T-helper 2 cell treated with Interferon-gamma antibody and Interleukin-4, amounts not matched to agents 5 μg/mL and 100 μg/mL, for 36 hours (primary cell): ENCODE data around the gene TAF3.

Experiments
- DNase-seq: peaks from one replicate; pipeline ENCODE4 v3.0.0; 2021; ENCODE audit warnings: low spot score
- H3K27ac Mint-ChIP-seq: one replicate; pipeline ENCODE4 v1.8.0; 2021; ENCODE audit warnings: mild to moderate bottlenecking, mixed read lengths
- H3K27me3 Mint-ChIP-seq: one replicate; pipeline ENCODE4 v1.8.0; 2021; ENCODE audit warnings: low read depth, mixed read lengths
- H3K36me3 Mint-ChIP-seq: one replicate; pipeline ENCODE4 v1.8.0; 2021; ENCODE audit warnings: low read depth, mixed read lengths
- H3K4me1 Mint-ChIP-seq: one replicate; pipeline ENCODE4 v1.8.0; 2021; ENCODE audit warnings: low read depth, mixed read lengths
- H3K4me3 Mint-ChIP-seq: one replicate; pipeline ENCODE4 v1.8.0; 2022; ENCODE audit warnings: mild to moderate bottlenecking, moderate library complexity, mixed read lengths
- H3K9me3 Mint-ChIP-seq: one replicate; pipeline ENCODE4 v1.8.0; 2021; ENCODE audit warnings: mixed read lengths

Gene TAF3

DNA sequence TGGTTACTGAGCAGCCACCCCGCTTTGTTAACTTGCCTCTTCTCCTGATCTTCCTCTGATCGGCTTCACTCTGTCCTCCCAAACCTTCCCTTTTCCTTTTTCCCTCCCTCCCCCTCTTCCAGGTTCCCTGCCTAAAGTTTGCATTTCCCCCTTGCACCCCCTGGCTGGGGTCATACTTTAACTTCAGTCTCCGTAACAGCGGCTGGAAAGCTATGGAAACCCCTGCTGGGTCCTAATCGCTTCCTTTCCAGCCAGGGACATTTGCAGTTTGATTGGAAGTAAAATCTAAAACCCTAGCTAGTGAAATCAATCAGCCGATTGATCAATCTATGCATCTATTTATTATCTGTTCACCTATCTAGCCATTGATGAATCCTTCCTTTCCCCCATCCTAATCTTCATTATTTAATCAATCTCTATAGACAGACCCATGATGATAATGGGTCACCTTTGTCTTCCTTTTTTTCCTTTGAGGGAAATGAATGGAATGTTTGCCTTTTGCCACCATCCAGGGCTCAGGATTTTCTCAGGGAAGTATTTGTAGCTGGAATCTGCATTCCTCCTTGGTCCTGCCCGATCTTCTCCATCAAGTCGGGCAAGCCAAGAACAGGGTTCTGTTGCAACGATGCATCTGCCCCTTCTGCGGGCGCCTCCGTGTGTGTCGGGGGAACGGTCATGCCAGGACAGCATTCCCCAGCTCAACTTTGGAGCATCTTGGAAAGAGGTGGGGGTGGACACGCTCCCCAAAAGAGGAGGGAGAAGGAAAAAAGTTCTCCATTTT lies 245.0 kb downstream of the TAF3 start:
- H3K27me3 Mint-ChIP-seq, result no peaks in the 10 kb centered on the region
- peak overlapping the region; percentile 98 for H3K4me3 Mint-ChIP-seq
- H3K27ac Mint-ChIP-seq, result peak overlapping the region; percentile 84
- no peaks in the 10 kb centered on the region for H3K9me3 Mint-ChIP-seq
- peaks cover 97% of the 10 kb centered on the region for H3K36me3 Mint-ChIP-seq
- peaks cover 80% of the 10 kb centered on the region for H3K4me1 Mint-ChIP-seq
- DNase-seq, result no peak

DNA sequence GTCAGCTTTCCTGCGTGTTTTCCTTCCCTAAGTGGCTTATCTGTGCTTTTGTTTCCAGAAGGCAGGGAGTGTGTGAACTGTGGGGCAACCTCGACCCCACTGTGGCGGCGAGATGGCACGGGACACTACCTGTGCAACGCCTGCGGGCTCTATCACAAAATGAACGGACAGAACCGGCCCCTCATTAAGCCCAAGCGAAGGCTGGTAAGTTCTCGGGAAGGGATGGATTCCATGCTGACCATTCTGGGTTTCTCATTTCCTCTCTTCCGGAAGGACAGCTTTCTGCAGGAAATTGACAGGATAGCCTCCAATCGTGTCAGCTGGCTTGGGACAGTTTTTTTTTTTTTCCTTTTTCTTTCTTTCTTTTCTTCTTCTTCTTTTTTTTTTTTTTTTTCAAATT lies 245.6 kb downstream of the TAF3 start:
- peak overlapping the region; percentile 98 for H3K4me3 Mint-ChIP-seq
- peak overlapping the region; percentile 80 for H3K27ac Mint-ChIP-seq
- peaks cover 84% of the 10 kb centered on the region for H3K4me1 Mint-ChIP-seq
- H3K9me3 Mint-ChIP-seq, result no peaks in the 10 kb centered on the region
- no peaks in the 10 kb centered on the region for H3K27me3 Mint-ChIP-seq
- peaks cover 97% of the 10 kb centered on the region for H3K36me3 Mint-ChIP-seq
- DNase-seq, result no peak

- Mint-ChIP-seq H3K4me1 (peaks cover 84% of the 10 kb centered on the region), H3K36me3 (peaks cover 97% of the 10 kb centered on the region), H3K27ac (peak overlapping the region; percentile 27), H3K4me3 (peak overlapping the region; percentile 68), H3K9me3 (no peaks in the 10 kb centered on the region), H3K27me3 (no peaks in the 10 kb centered on the region)
- DNase-seq, result no peak
Measured at GRCh38 chr10:8064436-8064835, 246.1 kb downstream of the TAF3 start.

GRCh38 chr10:8065651-8066050 lies 247.3 kb downstream of the TAF3 start:
- peak overlapping the region; percentile 88 for H3K27ac Mint-ChIP-seq
- DNase-seq, result no peak
- H3K9me3 Mint-ChIP-seq, result no peaks in the 10 kb centered on the region
- peak overlapping the region; percentile 86 for H3K4me3 Mint-ChIP-seq
- H3K27me3 Mint-ChIP-seq, result no peaks in the 10 kb centered on the region
- peaks cover 83% of the 10 kb centered on the region for H3K4me1 Mint-ChIP-seq
- peaks cover 95% of the 10 kb centered on the region for H3K36me3 Mint-ChIP-seq

GRCh38 chr10:8066124-8066523 lies 247.8 kb downstream of the TAF3 start:
- DNase-seq, result no peak
- peaks cover 85% of the 10 kb centered on the region for H3K4me1 Mint-ChIP-seq
- H3K27me3 Mint-ChIP-seq, result no peaks in the 10 kb centered on the region
- peak overlapping the region; percentile 88 for H3K27ac Mint-ChIP-seq
- peak overlapping the region; percentile 86 for H3K4me3 Mint-ChIP-seq
- H3K36me3 Mint-ChIP-seq, result peaks cover 95% of the 10 kb centered on the region
- no peaks in the 10 kb centered on the region for H3K9me3 Mint-ChIP-seq
